Activated naive CD4-positive, alpha-beta T cell (primary cell): ENCODE data around the gene COL5A1.

Source experiments
- DNase-seq, 4 experiments: peaks; one replicate each; lab custom pipeline; 2025; lab: John Stamatoyannopoulos, UW

Gene COL5A1

DNA sequence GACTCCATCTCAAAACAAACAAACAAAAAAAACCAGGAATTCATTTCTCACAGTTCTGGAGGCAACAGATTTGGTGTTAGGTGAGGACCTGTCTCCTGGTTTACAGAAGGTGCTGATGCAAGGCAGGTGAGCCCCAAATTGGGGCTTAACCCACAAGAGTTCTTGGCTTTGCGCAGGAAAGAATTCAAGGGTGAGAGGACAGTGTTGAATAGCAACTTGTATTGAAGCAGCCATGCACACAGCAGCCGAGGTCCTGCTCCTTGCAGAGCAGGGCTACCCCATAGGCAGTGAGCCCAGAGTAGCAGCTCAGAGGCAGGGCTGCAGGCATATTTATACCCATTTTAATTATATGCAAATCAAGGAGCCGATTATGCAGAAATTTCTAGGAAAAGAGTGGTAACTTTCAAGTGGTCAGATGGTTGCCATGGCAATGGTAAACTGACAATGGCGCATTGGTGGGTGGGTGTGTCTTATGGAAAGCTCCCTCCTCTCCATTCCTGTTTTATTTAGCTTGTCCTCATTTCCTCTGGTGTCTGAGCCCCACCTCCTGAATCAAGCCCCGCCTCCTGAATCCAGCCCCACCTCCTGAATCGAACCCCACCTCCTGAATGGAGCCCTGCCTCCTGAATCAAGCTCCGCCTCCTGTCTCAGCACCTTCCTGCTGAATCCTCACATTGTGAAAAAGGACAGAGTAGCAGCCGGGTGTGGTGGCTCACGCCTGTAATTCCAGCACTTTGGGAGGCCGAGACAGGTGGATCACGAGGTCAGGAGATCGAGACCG, 34.5 kb upstream of the COL5A1 start:
- DNase-seq, result no peak

DNA sequence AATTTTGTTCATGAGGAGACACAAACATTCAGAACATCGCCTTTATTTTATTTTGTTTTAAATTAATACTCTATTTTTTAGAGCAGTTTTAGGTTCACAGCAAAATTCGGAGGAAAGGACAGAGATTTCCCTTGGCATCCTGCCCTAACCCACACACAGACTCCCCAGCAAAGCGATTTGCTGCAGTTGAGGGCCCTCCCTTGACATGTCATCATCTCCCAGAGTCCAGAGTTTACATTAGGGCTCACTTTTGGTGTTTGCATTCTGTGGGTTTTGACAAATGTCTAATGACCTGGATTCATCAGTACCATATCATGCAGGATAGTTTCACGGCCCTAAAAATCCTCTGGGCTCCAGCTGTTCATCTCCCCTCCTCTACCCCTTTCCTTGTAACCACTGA, 33.6 kb upstream of the COL5A1 start:
- DNase-seq, result no peak

DNA sequence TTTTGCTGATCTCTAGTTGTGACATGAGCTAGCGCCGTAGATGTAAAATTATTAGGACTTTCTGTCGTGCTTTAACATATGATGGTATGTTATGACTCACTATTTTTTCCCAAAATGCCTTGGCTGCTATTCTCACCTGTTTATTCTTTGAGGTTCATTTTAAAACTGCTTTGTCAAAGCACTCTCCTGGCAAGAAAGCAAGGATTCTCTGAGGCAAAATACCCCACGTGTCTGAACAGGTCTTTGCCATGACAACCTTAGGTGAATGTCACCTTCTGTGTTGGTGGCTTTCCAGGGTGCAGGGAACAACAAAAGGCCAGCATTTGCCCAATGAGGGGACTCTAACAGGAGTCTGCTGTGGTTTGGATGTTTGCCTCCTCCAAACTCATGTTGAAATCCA, 30.6 kb upstream of the COL5A1 start:
- DNase-seq, result no peak

DNA sequence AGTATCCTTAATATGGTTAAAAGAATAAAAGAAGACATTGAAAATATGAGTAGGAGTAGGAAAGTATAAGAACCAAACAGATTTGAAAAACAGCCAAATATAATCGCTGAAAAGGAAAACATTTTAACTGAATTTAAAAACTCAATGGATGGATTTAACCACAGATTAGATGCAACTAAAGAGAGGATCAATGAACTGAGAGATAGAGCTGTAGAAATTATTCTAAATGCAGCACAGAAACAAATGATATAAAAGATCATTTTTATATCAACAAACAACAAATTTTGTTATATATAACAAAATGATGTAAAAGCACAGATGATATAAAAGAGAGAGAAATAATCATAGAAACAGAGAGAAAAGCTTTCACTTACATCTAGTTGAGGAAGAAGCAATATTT, 29.3 kb upstream of the COL5A1 start:
- DNase-seq, result no peak

DNA sequence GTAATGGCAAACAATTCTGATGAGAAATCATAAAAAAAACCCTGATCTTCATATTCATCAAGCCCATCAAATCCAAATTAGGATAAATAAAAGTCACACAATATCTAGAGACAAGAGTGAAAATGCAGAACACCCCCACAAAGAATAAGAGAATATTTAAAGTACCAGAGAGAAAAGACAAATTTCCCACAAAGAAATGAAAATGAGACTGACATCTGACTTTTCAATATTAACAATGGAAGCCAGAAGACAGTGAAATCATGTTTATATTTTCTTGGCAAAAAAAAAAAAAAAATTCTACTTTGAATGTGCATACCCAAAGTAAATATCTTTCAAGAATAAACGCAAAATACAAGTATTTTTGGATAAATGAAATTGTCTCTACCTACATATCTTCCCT, 28.9 kb upstream of the COL5A1 start:
- DNase-seq, result no peak

DNA sequence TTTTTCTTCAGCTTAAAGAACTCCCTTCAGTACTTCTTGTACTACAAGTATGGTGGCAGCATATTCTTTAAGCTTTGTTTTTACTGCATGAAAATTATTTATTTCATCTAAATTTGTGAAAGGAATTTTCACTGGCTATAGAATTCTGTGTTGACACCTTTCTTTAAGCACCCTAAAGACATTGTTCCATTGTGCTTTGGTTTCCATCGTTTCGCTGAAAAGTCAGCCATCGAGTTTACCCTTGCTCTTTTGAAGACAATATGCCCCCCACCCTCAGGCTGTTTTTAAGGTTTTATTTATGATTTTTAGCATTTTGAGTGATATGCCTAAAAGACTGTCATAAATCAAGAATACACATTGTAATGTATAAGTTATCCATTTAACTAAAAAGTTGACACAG, 27.3 kb upstream of the COL5A1 start:
- no peak for DNase-seq

DNA sequence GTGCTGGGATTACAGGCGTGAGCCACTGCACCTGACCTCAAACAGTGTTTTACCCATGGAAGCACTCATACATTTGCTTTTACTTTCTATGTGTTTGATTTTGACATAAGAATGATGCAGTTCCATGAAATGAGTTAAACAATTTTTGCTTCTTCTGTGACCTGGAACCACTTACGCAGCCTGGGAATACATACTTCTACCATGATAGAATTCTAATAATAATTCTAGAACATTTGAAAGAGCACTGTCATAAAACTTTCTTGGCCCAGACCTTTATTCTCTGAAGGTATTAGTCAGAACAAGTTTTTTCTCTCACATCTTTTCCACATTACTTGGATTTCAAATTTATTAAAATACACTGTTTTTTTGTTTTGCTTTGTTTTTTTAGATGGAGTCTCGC, 25.3 kb upstream of the COL5A1 start:
- no peak for DNase-seq

DNA sequence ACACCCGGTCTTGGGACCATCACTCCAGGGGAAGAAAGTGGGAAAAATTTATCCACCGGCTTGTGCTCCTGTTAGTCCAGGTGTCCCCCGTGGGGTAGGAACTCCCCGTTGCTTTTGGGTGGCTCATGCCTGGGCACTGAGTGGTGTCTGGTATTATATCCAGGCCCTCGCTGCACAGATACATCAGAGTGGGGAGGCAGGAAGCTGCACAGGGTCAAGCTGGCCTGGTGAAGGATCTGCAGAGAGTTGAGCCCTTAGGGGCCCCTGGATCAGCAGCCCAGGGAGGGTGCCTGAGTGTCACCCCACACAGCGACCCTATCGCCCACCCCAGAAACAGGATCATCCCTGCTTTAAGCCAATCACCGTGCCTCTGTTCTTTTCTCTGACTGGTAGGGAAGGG, 24.4 kb upstream of the COL5A1 start:
- no peak for DNase-seq

DNA sequence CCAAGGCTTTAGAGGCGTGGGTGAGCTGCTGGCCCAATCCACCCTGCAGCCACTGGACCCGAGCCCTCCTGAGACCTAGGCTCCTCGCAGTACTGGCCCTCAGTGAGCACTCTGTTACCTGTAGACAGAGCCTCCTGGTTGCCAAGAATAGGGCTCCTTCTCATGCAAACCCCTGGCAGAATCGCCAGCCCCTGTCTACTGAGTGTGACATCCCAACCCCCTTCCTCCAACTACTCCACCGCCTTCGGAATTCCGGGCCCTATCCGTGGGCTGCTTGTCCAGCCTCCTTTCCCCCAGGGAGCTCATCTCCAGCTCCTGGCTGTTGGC, 23.8 kb upstream of the COL5A1 start:
- DNase-seq, result no peak

DNA sequence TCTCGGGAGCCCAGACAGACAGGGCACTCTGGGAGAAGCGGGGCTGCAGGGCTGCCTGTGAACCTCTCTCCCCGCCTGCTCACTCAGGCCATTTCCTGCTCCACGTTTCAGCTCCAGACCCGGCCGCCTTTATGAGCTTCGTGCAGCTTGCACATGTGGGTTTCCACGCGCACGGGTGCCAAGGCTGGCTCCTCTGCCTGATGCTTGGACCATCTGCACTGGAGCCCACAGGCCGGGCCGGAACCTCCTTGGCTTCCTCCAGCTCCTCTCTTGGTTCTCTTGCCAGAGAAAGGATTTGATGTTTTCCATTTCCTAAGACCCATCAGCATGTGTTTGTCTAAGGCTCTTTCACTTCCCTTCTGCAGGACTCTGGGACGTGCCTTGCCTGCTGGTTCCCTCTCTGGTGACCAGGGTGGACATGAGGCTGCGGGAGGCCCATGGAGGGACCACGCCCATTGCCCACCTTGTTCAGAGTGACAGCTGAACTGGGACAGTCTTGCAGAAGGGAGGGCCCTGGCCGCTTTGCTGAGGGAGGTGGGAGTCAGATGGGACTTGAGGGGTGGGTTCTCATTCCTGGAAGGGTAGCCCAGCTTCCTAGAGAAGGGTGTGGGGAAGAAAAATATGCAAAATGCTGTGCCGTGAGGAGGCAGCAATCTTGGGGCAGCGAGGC, 23.3 kb upstream of the COL5A1 start:
- DNase-seq, result no peak

DNA sequence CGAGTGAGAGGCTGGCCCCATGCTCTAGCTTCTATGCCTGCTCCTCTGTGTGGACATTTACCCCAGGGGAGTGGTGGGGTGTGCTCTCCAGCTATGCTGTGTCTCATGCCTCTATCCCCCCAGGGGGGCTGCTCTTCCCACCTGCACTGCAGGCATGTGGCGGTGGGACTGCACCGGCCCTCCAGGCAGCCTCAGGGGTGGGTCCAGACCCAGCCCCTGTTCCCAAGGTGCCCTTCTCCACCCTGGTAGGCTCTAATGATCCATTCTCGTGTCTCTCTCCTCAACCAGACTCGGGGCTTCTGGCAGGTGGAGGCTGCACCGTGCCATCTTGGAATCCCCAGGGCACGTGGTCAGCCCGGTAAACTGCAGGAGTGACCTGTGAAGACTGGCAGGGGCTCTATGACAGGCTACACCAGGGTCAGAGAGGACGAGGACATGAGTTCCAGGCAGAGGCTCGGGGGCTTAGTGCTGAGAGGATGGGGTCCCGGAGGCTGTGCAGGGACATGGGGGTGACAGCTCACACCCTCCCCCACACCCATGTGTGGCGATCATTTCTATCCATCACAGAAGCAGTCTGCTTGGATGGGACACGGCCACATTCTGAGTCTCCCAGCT, 22.7 kb upstream of the COL5A1 start:
- no peak for DNase-seq

DNA sequence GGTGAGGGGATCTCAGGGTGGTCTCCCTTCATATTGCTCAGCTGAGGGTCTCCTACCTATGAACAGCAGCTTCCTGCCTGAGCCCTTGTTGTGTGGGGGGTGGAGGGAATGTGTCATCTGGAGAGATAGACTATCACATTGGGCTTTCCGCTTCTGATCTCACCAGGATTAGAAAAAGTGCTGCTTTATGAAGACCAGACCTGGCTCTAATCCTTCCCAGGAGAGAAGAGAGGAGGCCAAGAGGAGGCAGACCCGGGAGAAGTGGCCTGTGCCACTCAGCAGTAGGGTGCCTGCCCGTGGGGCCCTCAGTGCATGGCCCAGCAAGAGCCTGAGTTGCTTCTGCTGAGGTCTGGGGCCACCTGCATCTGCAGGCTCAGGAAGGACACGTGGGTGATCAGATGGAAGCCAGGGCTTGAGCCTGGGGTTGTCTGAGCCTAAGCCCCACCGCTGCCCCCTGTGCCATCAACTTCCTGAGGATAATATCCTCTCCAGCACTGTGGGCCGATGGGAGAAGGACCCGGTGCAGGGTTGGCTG, 22.1 kb upstream of the COL5A1 start:
- no peak for DNase-seq

DNA sequence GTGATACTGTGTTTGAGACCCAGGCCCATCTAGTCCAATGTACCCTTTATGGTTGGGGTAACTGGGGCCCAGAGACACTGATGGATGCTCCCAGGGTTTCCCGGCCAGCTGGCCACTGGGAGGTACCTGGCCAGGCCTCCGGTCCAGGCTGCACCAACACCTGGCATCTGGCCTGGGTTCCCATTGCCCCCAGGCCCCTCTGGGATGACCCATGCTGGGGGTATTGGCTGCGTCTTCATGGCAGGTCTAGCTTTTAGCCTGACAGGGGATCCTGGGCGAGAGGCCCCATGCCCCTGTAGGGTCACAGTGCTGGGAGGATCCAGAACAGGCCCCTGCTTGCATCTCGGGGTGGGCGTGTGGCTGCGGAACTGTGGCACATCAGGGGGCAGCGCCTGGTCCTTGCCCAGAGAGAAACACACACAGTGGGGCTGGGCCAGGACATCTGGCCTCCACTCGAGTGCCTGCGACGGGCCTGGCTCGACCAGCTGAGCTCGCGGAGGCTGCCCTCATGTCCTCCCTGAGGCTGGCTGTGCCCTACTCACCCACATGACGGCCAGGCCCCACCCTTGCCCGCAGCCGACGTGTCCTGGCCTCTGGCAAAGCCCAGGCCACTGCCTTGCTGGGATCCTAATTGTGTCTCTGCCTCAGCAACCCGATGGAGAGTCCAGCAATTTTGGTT, 21.5 kb upstream of the COL5A1 start:
- DNase-seq, result no peak

DNA sequence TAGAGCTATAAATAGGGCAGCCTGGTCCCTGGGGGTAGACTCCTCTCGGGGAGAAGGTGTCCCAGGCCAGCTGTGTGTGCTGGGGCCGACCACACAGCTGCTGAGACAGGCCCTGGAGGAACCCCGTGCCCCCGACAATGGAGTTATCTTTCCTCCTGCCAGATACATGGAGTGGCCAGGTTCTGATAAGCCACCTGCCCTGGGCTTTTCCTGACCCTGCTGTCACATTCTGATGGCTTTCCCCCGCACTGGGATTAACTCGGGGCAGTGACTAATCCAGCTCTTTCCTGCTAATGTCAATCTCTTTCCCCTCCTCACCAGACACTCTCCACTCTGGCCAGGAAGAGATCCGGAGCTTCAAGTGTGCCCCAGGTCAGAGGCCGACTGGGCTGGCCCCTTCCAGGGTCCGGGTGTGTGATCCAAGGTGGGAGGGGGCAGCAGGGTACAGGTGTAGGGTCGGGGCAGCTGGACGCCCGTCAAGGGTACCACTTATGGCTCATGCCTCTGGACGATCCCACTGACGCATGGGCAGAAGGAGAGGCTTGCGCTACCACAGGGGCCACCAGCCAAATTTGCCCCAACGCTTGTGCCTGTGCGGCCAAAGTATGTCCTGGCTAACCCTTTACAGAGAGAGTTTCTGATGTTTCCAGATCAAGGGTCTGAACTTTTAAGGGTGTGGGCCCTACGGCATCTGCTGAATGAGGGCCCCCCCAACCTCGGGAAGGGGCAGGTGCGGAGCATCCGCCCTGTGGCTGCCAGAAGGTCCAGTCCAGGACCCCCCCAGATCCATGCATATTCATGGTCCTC, 20.6 kb upstream of the COL5A1 start:
- no peak for DNase-seq

DNA sequence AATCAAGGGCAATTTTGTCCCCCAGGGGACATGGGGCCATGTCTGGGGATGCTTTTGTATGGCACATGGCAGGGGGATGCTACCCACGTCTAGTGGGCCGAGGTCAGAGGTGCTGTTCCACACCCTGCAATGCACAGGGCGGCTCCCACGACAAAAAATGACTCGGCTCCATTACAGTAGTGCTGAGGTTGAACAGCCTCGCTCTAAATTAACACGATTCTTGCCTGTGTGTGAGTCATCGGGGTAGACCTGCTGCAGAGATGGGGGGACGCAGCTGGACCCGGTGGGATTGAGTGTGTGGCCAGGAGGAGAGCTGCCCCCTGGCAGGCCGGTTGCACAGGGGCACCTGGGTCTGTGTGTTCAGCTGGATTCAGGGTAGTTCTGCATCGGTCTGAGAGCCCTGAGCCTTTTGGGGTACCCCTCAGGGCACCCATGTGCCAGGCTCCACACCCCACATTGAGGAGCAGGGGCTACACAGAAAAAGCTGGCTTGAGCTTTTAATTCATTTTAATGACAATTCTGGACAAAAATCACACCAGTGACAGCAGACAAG, 20.0 kb upstream of the COL5A1 start:
- no peak for DNase-seq

DNA sequence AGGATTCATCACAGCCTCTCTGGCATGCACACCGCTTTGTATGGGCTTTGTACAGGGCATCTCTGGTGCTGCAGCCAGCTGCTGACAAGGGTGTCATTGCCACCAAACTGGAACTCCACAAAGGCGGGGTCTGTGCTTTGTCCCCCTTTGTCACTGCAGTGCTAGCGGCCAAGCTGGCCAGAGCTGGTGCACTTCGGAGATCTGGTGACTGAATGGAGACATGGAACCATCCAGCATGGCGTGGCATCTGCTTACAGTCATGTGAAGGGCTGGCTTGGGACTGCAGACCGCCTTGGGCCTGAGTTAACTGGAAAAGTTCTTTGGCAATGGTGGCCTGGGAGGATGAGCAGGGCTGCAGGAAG, 18.7 kb upstream of the COL5A1 start:
- DNase-seq, result no peak

DNA sequence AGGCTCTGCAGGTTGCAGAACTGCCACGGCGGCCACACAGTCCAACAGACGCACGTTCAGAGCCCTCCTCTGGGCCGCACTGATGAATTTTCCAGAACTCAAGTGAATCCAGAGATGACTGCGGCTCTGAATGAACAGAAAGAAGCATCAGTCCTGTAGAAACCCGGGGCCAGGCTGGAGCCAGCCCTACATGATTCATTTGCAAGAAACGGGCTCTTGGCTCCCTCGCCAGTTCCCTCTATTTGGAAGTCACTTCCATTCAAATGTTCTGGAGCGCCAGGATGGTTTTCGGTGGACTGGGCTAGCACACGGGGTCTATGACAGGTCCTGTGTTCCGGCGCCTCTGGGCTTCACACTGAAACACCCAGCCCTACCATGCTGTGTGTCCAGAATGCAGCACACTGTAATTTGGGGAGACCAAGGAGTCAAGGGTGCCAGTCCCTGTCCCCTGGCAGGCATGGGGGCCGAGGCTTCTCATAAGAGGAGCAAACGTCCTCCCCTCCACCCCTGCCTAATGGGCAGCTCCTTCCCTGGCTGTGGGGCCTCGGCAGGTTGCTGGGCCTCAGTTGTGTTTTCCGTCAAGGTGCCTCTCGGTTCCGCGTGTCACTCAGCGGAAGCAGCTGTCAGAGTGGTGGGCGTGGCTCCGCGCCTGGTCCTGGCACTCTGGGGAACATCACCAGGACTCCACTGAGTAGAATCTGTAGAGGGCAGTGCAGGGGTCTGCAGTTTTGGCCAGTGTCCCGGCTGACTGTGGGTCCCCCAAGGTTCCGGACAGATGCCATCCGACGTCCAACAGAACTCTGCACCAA, 18.1 kb upstream of the COL5A1 start:
- no peak for DNase-seq

DNA sequence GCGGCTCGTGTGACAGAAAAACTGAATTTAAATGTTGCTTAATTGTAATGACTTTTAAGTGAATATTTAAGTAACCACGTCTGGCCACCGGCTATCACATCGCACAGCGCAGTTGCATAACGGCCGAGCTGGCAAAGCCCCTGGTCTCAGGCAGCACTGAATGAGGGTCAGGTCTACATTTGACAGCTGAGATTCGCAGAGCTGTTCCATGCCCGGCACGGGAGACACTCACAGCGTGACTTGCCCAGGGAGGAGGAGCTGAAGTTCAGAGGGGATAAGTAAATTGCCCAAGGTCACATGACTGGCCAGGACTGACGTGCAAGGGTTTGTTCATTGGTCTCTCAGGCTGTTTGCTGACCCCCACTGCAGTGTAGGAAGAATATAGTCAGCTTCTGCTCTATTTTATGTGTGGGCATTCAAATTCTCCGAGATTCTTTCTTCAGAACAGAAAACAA, 17.4 kb upstream of the COL5A1 start:
- DNase-seq, result no peak

DNA sequence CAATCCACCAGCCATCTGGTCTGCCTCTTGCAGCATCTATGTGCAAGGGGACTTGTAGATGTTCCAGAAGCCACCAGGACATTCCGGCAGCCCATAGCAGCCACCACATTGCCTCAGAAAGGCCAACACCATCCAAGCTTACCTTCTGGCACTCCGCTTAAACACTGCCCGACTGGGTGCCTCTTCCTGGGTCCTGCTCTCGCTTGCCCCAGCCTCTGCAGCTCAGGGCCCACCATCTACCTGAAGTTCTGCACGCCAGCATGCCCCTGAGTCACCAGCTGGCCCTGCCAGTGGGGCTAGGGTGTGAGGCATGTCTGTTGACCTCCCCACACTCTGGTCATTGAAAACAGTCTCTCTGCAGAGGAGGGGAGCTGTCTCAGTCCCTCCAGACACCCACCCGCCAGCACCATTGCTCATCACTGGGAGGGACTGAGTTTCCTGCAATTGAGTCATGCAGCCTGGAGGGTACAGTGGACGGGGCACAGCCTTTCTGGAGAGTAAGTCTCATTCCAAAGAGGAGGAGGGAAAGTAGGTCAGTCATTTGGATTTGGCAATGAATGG, 16.9 kb upstream of the COL5A1 start:
- no peak for DNase-seq

DNA sequence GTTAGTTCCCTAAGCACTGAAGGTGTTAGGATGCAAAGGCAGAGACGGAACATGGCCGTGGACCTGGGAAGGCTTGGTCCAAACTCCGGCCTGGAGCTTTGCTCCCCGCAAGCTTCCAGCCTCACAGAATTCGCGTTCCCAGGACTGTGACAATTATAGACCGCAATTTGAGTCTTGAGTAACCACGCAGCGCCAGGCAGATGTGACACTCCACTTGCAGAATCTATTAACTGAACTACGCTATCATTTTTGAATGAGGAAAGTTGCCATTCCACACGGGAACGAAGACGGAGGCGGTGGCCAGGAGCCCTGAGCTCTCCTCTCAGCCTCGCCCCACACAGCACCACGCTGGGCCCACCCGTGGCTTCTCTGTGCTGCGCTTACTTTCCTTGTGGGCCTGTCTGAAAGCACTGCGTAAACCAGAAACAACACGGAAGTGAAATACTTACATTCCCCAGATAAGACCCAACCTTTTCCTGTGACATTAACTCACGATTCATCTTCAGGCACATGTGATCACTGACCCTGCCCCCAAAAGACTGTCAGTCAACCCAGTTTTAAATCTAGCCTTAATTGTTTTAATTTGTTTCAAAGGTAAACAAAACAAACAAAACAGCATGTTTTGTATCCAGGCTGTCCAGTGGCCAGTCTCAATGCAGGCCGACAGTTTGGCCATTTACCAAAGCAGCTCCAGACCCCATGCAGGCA, 16.1 kb upstream of the COL5A1 start:
- no peak for DNase-seq
